Fibroblast of lung (primary cell): Measurements from ENCODE around the gene TRA2B. TPM values are rescaled to one million over a fixed set of nuclear protein-coding genes. Genes with fewer than 3 reads are reported as not detected.

Experiments
- DNase-seq, 2 donors: peaks; one replicate each; pipeline versions ENCODE4 v3.0.0 to v3.0.0-alpha.2; 2010; ENCODE audit warnings: low read depth in 2 of 2
- H2AFZ ChIP-seq: 2 replicates; pipeline ENCODE4 v1.5.1; 2012; ENCODE audit warnings: low read length, control low read depth, inconsistent platforms
- H3K27ac ChIP-seq: 2 replicates; pipeline ENCODE4 v1.5.1; 2011; ENCODE audit warnings: low read length, control low read depth; ENCODE audit not compliant: insufficient read depth
- H3K27me3 ChIP-seq: 2 replicates; pipeline ENCODE4 v1.5.1; 2011; ENCODE audit warnings: mild to moderate bottlenecking, low read length; ENCODE audit not compliant: control insufficient read depth, insufficient read depth
- H3K36me3 ChIP-seq: 2 replicates; pipeline ENCODE4 v1.5.1; 2011; ENCODE audit warnings: low read length; ENCODE audit not compliant: control insufficient read depth, insufficient read depth
- H3K4me1 ChIP-seq: 2 replicates; pipeline ENCODE4 v1.5.1; 2011; ENCODE audit warnings: low read length; ENCODE audit not compliant: control insufficient read depth, insufficient read depth; ENCODE audit errors: extremely low read depth
- H3K4me2 ChIP-seq: 2 replicates; pipeline ENCODE4 v1.5.1; 2011; ENCODE audit warnings: low read length, control low read depth; ENCODE audit not compliant: insufficient read depth; ENCODE audit errors: extremely low read depth
- H3K4me3 ChIP-seq, 4 experiments: fragments of 200-600 bp in 1 of 4; sonication (generic) in 1 of 4; replicated peaks in 1 of 4; 2 replicates each; pipeline ENCODE4 v1.5.1; 2011 to 2016; ENCODE audit warnings: low read length in 4 of 4, low read depth in 3 of 4, mild to moderate bottlenecking in 3 of 4, control low read depth in 2 of 4, inconsistent platforms in 1 of 4, mixed read lengths in 1 of 4; ENCODE audit not compliant: insufficient read depth in 1 of 4; ENCODE audit errors: control extremely low read depth in 1 of 4
- H3K79me2 ChIP-seq: 2 replicates; pipeline ENCODE4 v1.5.1; 2012; ENCODE audit warnings: mild to moderate bottlenecking, low read length, inconsistent platforms; ENCODE audit not compliant: control insufficient read depth, insufficient read depth
- H3K9ac ChIP-seq: 2 replicates; pipeline ENCODE4 v1.5.1; 2011; ENCODE audit warnings: mild to moderate bottlenecking, low read length, control low read depth; ENCODE audit not compliant: insufficient read depth
- H3K9me3 ChIP-seq: 2 replicates; pipeline ENCODE4 v1.5.1; 2012; ENCODE audit warnings: low read depth, low read length; ENCODE audit not compliant: control insufficient read depth, insufficient read depth
- H4K20me1 ChIP-seq: 2 replicates; pipeline ENCODE4 v1.5.1; 2011; ENCODE audit warnings: low read length; ENCODE audit not compliant: control insufficient read depth, insufficient read depth; ENCODE audit errors: extremely low read depth
- CTCF ChIP-seq, 2 donors: IDR thresholded peaks in 1 of 2; conservative IDR thresholded peaks in 1 of 2; 1 replicate in 1 of 2; 2 replicates in 1 of 2; pipeline ENCODE4 v1.5.1; 2011 to 2012; ENCODE audit warnings: low read length in 2 of 2, control low read depth in 1 of 2, inconsistent platforms in 1 of 2, low read depth in 1 of 2, mild to moderate bottlenecking in 1 of 2
- EZH2 ChIP-seq: IDR thresholded peaks from 2 replicates; pipeline ENCODE4 v1.5.1; 2012; ENCODE audit warnings: low read length, control low read depth, mild to moderate bottlenecking; ENCODE audit errors: missing control alignments
- polyA plus RNA-seq, 2 donors: library from polyadenylated mRNA; depleted of rRNA in 1 of 2; stranded (reverse) in 1 of 2; unstranded in 1 of 2; fragments of >200 nt; gene quantifications; 2 replicates each; pipeline ENCODE4 v1.2.1, GENCODE V29; 2011 to 2012; ENCODE audit warnings: missing spikeins in 1 of 2
- total RNA-seq: library from RNA; depleted of rRNA; stranded (reverse); fragments of >200 nt; gene quantifications from 2 replicates; pipeline ENCODE4 v1.2.1, GENCODE V29; 2014

The TRA2B gene
- total and polyA plus RNA-seq, 2 donors (not counting 1 experiment from before 2014, with no cell fraction given): 117 to 140 TPM

DNA sequence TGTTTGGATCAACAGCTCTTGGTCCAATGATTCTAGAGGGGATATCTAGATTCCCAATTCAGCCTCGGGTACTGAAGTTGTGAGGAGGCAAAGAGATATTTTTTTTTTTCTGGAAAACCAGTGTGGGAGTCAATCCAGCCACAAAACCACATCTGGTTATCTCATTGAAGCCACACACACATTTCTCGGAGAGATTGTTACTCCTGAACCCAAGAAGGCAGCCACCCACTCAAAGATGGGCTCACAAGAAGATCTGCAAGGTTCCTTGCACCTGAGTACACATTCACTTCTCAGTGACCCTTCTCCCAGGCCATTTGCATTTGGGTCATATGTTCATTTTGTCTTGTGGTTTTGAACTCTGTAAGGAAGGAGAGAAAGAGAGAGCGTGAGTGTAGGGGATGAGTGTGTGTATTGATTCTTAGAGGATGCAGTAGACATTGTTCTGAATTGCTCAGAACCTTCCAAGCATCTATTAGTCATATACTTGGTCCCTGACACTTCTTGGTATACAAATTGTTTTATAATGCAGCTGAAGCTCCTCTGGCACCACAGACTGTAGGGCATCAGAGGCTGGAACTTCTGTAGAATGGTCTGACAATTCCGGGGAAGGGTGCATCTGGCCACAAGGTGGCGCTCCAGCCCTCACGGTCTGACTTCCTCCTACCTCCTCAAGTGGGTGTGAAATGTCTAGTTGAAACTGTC lies 39.3 kb upstream of the TRA2B start:
- Histone ChIP-seq H4K20me1 (no peaks in the 10 kb centered on the region), H3K27me3 (no peaks in the 10 kb centered on the region), H3K4me2 (no peak overlapping the region), H3K79me2 (no peaks in the 10 kb centered on the region), H3K4me1 (peaks cover 4% of the 10 kb centered on the region), H3K9me3 (no peaks in the 10 kb centered on the region), H3K4me3 (no peak overlapping the region), H2AFZ (no peak overlapping the region), H3K27ac (no peak overlapping the region), H3K9ac (no peak overlapping the region), H3K36me3 (no peaks in the 10 kb centered on the region)
- no peak for TF ChIP-seq EZH2
- TF ChIP-seq CTCF (conservative IDR thresholded peaks at IDR 0.05 in 1 of 2, IDR thresholded peaks at IDR 0.05 in 1 of 2; ENCODE audit: low read depth in 1 of 2, low read length in 2 of 2): peak; percentile 81 to 94
- peak; percentile 46 to 67 for DNase-seq

DNA sequence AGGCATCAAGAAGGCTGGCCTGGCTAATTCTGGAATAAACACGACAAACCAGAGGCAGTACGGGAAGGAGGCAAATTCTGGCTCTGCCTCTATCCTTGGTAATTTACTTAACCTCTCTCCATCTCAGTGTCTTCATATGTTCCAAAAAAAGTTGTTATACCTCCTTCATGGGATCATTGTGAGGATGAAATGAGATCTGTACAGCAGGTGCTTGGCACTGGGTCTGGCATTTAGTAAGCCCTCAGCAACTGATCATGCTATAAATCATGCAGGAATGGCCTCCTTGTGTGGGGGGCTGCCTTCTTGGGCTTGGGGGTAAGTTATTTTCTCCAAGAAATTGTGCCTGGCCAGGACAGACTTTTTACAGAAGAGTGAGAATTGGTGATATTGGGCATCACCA lies 38.3 kb upstream of the TRA2B start:
- Histone ChIP-seq H3K27me3 (no peaks in the 10 kb centered on the region), H3K9me3 (no peaks in the 10 kb centered on the region), H3K4me3 (no peak overlapping the region), H3K79me2 (no peaks in the 10 kb centered on the region), H3K4me2 (no peak overlapping the region), H2AFZ (no peak overlapping the region), H3K4me1 (peaks cover 4% of the 10 kb centered on the region), H4K20me1 (no peaks in the 10 kb centered on the region), H3K36me3 (no peaks in the 10 kb centered on the region), H3K9ac (no peak overlapping the region), H3K27ac (no peak overlapping the region)
- no peak for DNase-seq
- TF ChIP-seq CTCF (conservative IDR thresholded peaks at IDR 0.05 in 1 of 2, IDR thresholded peaks at IDR 0.05 in 1 of 2; ENCODE audit: low read depth in 1 of 2, low read length in 2 of 2) (no peak), EZH2 (no peak)

GRCh38 chr3:185971579-185971978 lies 33.8 kb upstream of the TRA2B start:
- no peaks in the 10 kb centered on the region for H3K9me3 ChIP-seq
- H3K36me3 ChIP-seq: no peaks in the 10 kb centered on the region
- H3K4me3 ChIP-seq: no peak overlapping the region
- no peak overlapping the region for H2AFZ ChIP-seq
- H3K27ac ChIP-seq: no peak overlapping the region
- no peaks in the 10 kb centered on the region for H4K20me1 ChIP-seq
- H3K9ac ChIP-seq: no peak overlapping the region
- H3K4me2 ChIP-seq: no peak overlapping the region
- DNase-seq: no peak
- no peaks in the 10 kb centered on the region for H3K79me2 ChIP-seq
- TF ChIP-seq CTCF (conservative IDR thresholded peaks at IDR 0.05 in 1 of 2, IDR thresholded peaks at IDR 0.05 in 1 of 2; ENCODE audit: low read depth in 1 of 2, low read length in 2 of 2) (no peak), EZH2 (no peak)
- H3K27me3 ChIP-seq: no peaks in the 10 kb centered on the region
- H3K4me1 ChIP-seq: no peaks in the 10 kb centered on the region
